GM23248 (cell line): Measurements from ENCODE around the gene PRKAR1B. TPM values are rescaled to one million over a fixed set of nuclear protein-coding genes. Genes with fewer than 3 reads are reported as not detected.

Source experiments
- DNase-seq: peaks from one replicate; pipeline ENCODE4 v3.0.0-alpha.2; 2015
- H2AFZ ChIP-seq: fragments of 200-600 bp; sonication (generic); 2 replicates; pipeline ENCODE4 v1.6.1; 2016; ENCODE audit warnings: antibody characterized with exemption
- H3F3A ChIP-seq: fragments of 200-600 bp; sonication (generic); 2 replicates; pipeline ENCODE4 v1.6.1; 2016; ENCODE audit warnings: mild to moderate bottlenecking, antibody characterized with exemption, mixed run types; ENCODE audit not compliant: insufficient read depth
- H3K27ac ChIP-seq: fragments of 200-600 bp; sonication (generic); 2 replicates; pipeline ENCODE4 v1.5.1; 2016; ENCODE audit warnings: mild to moderate bottlenecking
- H3K27me3 ChIP-seq: fragments of 200-600 bp; sonication (generic); replicated peaks from 2 replicates; pipeline ENCODE4 v1.6.1; 2016; ENCODE audit warnings: mild to moderate bottlenecking; ENCODE audit not compliant: insufficient read depth
- H3K36me3 ChIP-seq: fragments of 200-600 bp; sonication (generic); 2 replicates; pipeline ENCODE4 v1.6.1; 2016; ENCODE audit warnings: low read depth, mild to moderate bottlenecking
- H3K4me1 ChIP-seq: fragments of 200-600 bp; sonication (generic); 2 replicates; pipeline ENCODE4 v1.6.1; 2016; ENCODE audit warnings: mild to moderate bottlenecking; ENCODE audit not compliant: insufficient read depth
- H3K4me2 ChIP-seq: fragments of 200-600 bp; sonication (generic); one replicate; pipeline ENCODE4 v1.6.1; 2016; ENCODE audit warnings: mild to moderate bottlenecking; ENCODE audit not compliant: unreplicated experiment
- H3K4me3 ChIP-seq: fragments of 200-600 bp; sonication (generic); 2 replicates; pipeline ENCODE4 v1.5.1; 2016; ENCODE audit warnings: mild to moderate bottlenecking
- H3K79me2 ChIP-seq: fragments of 200-600 bp; sonication (generic); 2 replicates; pipeline ENCODE4 v1.6.1; 2016; ENCODE audit warnings: mild to moderate bottlenecking; ENCODE audit not compliant: insufficient read depth
- H3K9ac ChIP-seq: fragments of 200-600 bp; sonication (generic); 2 replicates; pipeline ENCODE4 v1.6.1; 2016; ENCODE audit warnings: mild to moderate bottlenecking
- H3K9me2 ChIP-seq: fragments of 200-600 bp; sonication (generic); 2 replicates; pipeline ENCODE4 v1.6.1; 2016; ENCODE audit warnings: mixed run types, mild to moderate bottlenecking, moderate library complexity; ENCODE audit not compliant: insufficient read depth
- H3K9me3 ChIP-seq: fragments of 200-600 bp; sonication (generic); one replicate; pipeline ENCODE4 v1.6.1; 2017; ENCODE audit warnings: low read depth
- H4K20me1 ChIP-seq: fragments of 200-600 bp; sonication (generic); 2 replicates; pipeline ENCODE4 v1.6.0; 2016; ENCODE audit not compliant: insufficient read depth
- EZH2 ChIP-seq: fragments of 200-600 bp; sonication (generic); IDR thresholded peaks from 2 replicates; pipeline ENCODE4 v1.6.1; 2018; ENCODE audit warnings: antibody characterized with exemption, mild to moderate bottlenecking; ENCODE audit not compliant: insufficient read depth, poor library complexity, severe bottlenecking
- EZH2phosphoT487 ChIP-seq: fragments of 200-600 bp; sonication (generic); IDR thresholded peaks from 2 replicates; pipeline ENCODE4 v1.6.1; 2018; ENCODE audit warnings: antibody characterized with exemption, moderate library complexity, mild to moderate bottlenecking, low read depth; ENCODE audit not compliant: insufficient read depth
- WGBS, 2 experiments: methylation state at CpG; one replicate each; pipeline ENCODE4 v1.1.6; 2015 to 2017; ENCODE audit warnings: low lambda C conversion rate in 2 of 2, low coverage in 1 of 2; ENCODE audit errors: missing lambda C conversion rate in 2 of 2; 5-methylcytosine and 5-hydroxymethylcytosine counted together
- in situ Hi-C: fragments of 300-500 bp; cut with MboI; formaldehyde crosslinking; loops from 2 replicates; pipeline ENCODE4 v1.15.0; 2020
- polyA plus RNA-seq: library from polyadenylated mRNA; unstranded; fragments of >200 nt; fragmentation: Nextera tagmentation; extraction: Ambion mirVana; gene quantifications from 2 replicates; pipeline ENCODE4 v1.2.1, GENCODE V29; 2016
- total RNA-seq: library from RNA; depleted of rRNA; stranded (reverse); fragments of >200 nt; shearing (Covaris generic); gene quantifications from 2 replicates; pipeline ENCODE4 v1.2.3, GENCODE V29; 2014

Gene PRKAR1B
- total and polyA plus RNA-seq, 2 experiments from 2014 or later = 10.2 to 12.9 TPM

- Histone ChIP-seq H3K79me2 (no peaks in the 10 kb centered on the region), H3K4me2 (no peak overlapping the region), H3K27ac (no peak overlapping the region), H3K9me2 (no peaks in the 10 kb centered on the region), H2AFZ (no peak overlapping the region), H3K27me3 (no peaks in the 10 kb centered on the region), H3K36me3 (no peaks in the 10 kb centered on the region), H3K9me3 (no peaks in the 10 kb centered on the region), H4K20me1 (no peaks in the 10 kb centered on the region), H3K4me3 (no peak overlapping the region), H3K9ac (no peak overlapping the region), H3K4me1 (no peaks in the 10 kb centered on the region), H3F3A (no peaks in the 10 kb centered on the region)
- in situ Hi-C loops = no loop called here
- no peak for TF ChIP-seq EZH2
- no peak for TF ChIP-seq EZH2phosphoT487
- 88 to 91% methylated on average over 26 to 30 of the region's 30 CpGs for WGBS, 2 experiments
- no peak for DNase-seq
These were observed 143.5 kb downstream of the PRKAR1B start for GRCh38 chr7:583410-584121.

GRCh38 chr7:582931-583330, 144.2 kb downstream of the PRKAR1B start:
- Histone ChIP-seq H2AFZ (no peak overlapping the region), H3K36me3 (no peaks in the 10 kb centered on the region), H3K9ac (no peak overlapping the region), H3K4me2 (no peak overlapping the region), H3K9me2 (no peaks in the 10 kb centered on the region), H3K4me1 (no peaks in the 10 kb centered on the region), H4K20me1 (no peaks in the 10 kb centered on the region), H3F3A (no peaks in the 10 kb centered on the region), H3K9me3 (no peaks in the 10 kb centered on the region), H3K27ac (no peak overlapping the region), H3K79me2 (no peaks in the 10 kb centered on the region), H3K27me3 (no peaks in the 10 kb centered on the region), H3K4me3 (no peak overlapping the region)
- DNase-seq = no peak
- TF ChIP-seq EZH2 = no peak
- TF ChIP-seq EZH2phosphoT487 = no peak
- 92% methylated on average over 23 of the region's 23 CpGs for WGBS, 2 experiments
- in situ Hi-C loops = no loop called here

GRCh38 chr7:582081-582835, 144.8 kb downstream of the PRKAR1B start:
- Histone ChIP-seq H2AFZ (no peak overlapping the region), H3K27me3 (no peaks in the 10 kb centered on the region), H3K9me2 (no peaks in the 10 kb centered on the region), H3F3A (no peaks in the 10 kb centered on the region), H3K79me2 (no peaks in the 10 kb centered on the region), H4K20me1 (no peaks in the 10 kb centered on the region), H3K4me2 (no peak overlapping the region), H3K27ac (no peak overlapping the region), H3K9ac (no peak overlapping the region), H3K9me3 (no peaks in the 10 kb centered on the region), H3K36me3 (no peaks in the 10 kb centered on the region), H3K4me1 (no peaks in the 10 kb centered on the region), H3K4me3 (no peak overlapping the region)
- WGBS, 2 experiments = 93% methylated on average over 42 to 43 of the region's 43 CpGs
- in situ Hi-C loops = no loop called here
- DNase-seq = no peak
- no peak for TF ChIP-seq EZH2phosphoT487
- no peak for TF ChIP-seq EZH2

GRCh38 chr7:578386-578785, 148.7 kb downstream of the PRKAR1B start:
- Histone ChIP-seq H3K36me3 (no peaks in the 10 kb centered on the region), H3K4me3 (no peak overlapping the region), H3K27ac (no peak overlapping the region), H3F3A (no peaks in the 10 kb centered on the region), H3K9me2 (no peaks in the 10 kb centered on the region), H3K4me1 (no peaks in the 10 kb centered on the region), H3K9me3 (no peaks in the 10 kb centered on the region), H3K4me2 (no peak overlapping the region), H3K79me2 (no peaks in the 10 kb centered on the region), H3K27me3 (no peaks in the 10 kb centered on the region), H3K9ac (no peak overlapping the region), H2AFZ (no peak overlapping the region), H4K20me1 (no peaks in the 10 kb centered on the region)
- WGBS, 2 experiments = 95 to 96% methylated on average over 15 to 16 of the region's 16 CpGs
- TF ChIP-seq EZH2phosphoT487 = no peak
- no peak for DNase-seq
- in situ Hi-C loops = no loop called here
